GM12892 (cell line): ENCODE results near the gene SEC22C.

ENCODE experiments used
- POLR2AphosphoS5 ChIP-seq: IDR thresholded peaks from 2 replicates; pipeline ENCODE4 v1.6.1; 2011; ENCODE audit warnings: low read depth, low read length, control low read depth
- TAF1 ChIP-seq: IDR thresholded peaks from 2 replicates; pipeline ENCODE4 v1.6.1; 2011; ENCODE audit warnings: low read depth, mild to moderate bottlenecking, control low read depth, low read length, borderline replicate concordance

GRCh38 chr3:42572278-42572677 lies 9.5 kb downstream of the SEC22C start:
- TF ChIP-seq POLR2AphosphoS5 = no peak
- no peak for TF ChIP-seq TAF1
